K562 (cell line): ENCODE measurements around the gene MXRA7.

ENCODE experiments used
- EGR1 ChIP-seq: fragments of 450-650 bp; conservative IDR thresholded peaks from 2 replicates; pipeline ENCODE4 v1.6.1; 2017; ENCODE audit warnings: mild to moderate bottlenecking
- EP300 ChIP-seq: IDR thresholded peaks from 2 replicates; pipeline ENCODE4 v1.6.1; 2012; ENCODE audit warnings: low read length, improper control_type of control experiment
- EZH2 ChIP-seq: IDR thresholded peaks from 2 replicates; pipeline ENCODE4 v1.6.1; 2012; ENCODE audit warnings: low read depth, mild to moderate bottlenecking, inconsistent platforms, low read length, borderline replicate concordance
- MYNN ChIP-seq, 2 experiments: sonication (generic); formaldehyde crosslinking in 1 of 2; IDR thresholded peaks; 2 replicates each; pipeline versions ENCODE4 v1.5.0 to v1.6.1; 2016 to 2020; ENCODE audit warnings: antibody characterized with exemption in 1 of 2, missing genetic modification reagents in 1 of 2
- RBBP5 ChIP-seq: fragments of 200-600 bp; sonication (generic); IDR thresholded peaks from 2 replicates; pipeline ENCODE4 v1.6.1; 2012; ENCODE audit warnings: borderline replicate concordance, mild to moderate bottlenecking, low read length, control low read depth, inconsistent platforms; ENCODE audit not compliant: insufficient read depth, poor library complexity, severe bottlenecking
- USF1 ChIP-seq: sonication (generic); formaldehyde crosslinking; IDR thresholded peaks from 2 replicates; pipeline ENCODE4 v1.9.0; 2022; ENCODE audit warnings: mild to moderate bottlenecking, missing genetic modification reagents
- ZBTB40 ChIP-seq, 2 experiments: fragments of 450-650 bp in 1 of 2; sonication (generic) in 1 of 2; formaldehyde crosslinking in 1 of 2; IDR thresholded peaks; 2 replicates each; pipeline versions ENCODE4 v1.7.1 to v1.9.0; 2016 to 2022; ENCODE audit warnings: inconsistent platforms in 1 of 2, mild to moderate bottlenecking in 1 of 2, missing genetic modification reagents in 1 of 2
- ZZZ3 ChIP-seq: fragments of 450-650 bp; IDR thresholded peaks from 2 replicates; pipeline ENCODE4 v1.6.1; 2016; ENCODE audit warnings: antibody characterized with exemption, mild to moderate bottlenecking, moderate library complexity
- TF ChIP-seq, protein P1 (sequence below), 3 experiments: IDR thresholded peaks in 2 of 3; conservative IDR thresholded peaks in 1 of 3; 2 replicates each; pipeline ENCODE4 v1.5.1; 2011 to 2012; ENCODE audit warnings: low read length in 3 of 3, mild to moderate bottlenecking in 3 of 3, control low read depth in 2 of 3, improper control_type of control experiment in 1 of 3, inconsistent platforms in 1 of 3, low read depth in 1 of 3, mixed read lengths in 1 of 3, moderate library complexity in 1 of 3; ENCODE audit not compliant: insufficient read depth in 2 of 3
- TF ChIP-seq, protein P2 (sequence below): fragments of 450-650 bp; IDR thresholded peaks from 2 replicates; pipeline ENCODE4 v1.6.1; 2016; ENCODE audit warnings: borderline replicate concordance
- TF ChIP-seq, protein P3 (sequence below), 2 experiments: IDR thresholded peaks; 2 replicates each; pipeline ENCODE4 v1.6.1; 2012; ENCODE audit warnings: improper control_type of control experiment in 2 of 2, low read depth in 2 of 2, low read length in 2 of 2, borderline replicate concordance in 1 of 2
- TF ChIP-seq, protein P4 (sequence below): sonication (generic); formaldehyde crosslinking; IDR thresholded peaks from 2 replicates; pipeline ENCODE4 v1.8.0; 2022; ENCODE audit warnings: mild to moderate bottlenecking, missing genetic modification reagents
- TF ChIP-seq, protein P5 (sequence below): fragments of 450-650 bp; formaldehyde crosslinking; IDR thresholded peaks from 2 replicates; pipeline ENCODE4 v1.4.0; 2022; ENCODE audit warnings: missing genetic modification characterization

GRCh38 chr17:76654408-76654807 lies 56.4 kb downstream of the MXRA7 start:
- TF ChIP-seq RBBP5 (no peak), ZBTB40 (IDR thresholded peaks at IDR 0.05) (no peak), ZBTB40 (CRISPR knock-in tag; IDR thresholded peaks at IDR 0.05) (no peak), EZH2 (no peak), MYNN (IDR thresholded peaks at IDR 0.05) (no peak), MYNN (CRISPR knock-in tag; IDR thresholded peaks at IDR 0.05) (no peak), USF1 (CRISPR knock-in tag) (no peak), ZZZ3 (no peak), EP300 (no peak), EGR1 (no peak)
- TF ChIP-seq, protein P1, sequence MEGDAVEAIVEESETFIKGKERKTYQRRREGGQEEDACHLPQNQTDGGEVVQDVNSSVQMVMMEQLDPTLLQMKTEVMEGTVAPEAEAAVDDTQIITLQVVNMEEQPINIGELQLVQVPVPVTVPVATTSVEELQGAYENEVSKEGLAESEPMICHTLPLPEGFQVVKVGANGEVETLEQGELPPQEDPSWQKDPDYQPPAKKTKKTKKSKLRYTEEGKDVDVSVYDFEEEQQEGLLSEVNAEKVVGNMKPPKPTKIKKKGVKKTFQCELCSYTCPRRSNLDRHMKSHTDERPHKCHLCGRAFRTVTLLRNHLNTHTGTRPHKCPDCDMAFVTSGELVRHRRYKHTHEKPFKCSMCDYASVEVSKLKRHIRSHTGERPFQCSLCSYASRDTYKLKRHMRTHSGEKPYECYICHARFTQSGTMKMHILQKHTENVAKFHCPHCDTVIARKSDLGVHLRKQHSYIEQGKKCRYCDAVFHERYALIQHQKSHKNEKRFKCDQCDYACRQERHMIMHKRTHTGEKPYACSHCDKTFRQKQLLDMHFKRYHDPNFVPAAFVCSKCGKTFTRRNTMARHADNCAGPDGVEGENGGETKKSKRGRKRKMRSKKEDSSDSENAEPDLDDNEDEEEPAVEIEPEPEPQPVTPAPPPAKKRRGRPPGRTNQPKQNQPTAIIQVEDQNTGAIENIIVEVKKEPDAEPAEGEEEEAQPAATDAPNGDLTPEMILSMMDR (IDR thresholded peaks at IDR 0.05 in 2 of 3, conservative IDR thresholded peaks at IDR 0.05 in 1 of 3; ENCODE audit: insufficient read depth in 2 of 3, low read depth in 1 of 3, low read length in 3 of 3), result no peak
- TF ChIP-seq, protein P2, sequence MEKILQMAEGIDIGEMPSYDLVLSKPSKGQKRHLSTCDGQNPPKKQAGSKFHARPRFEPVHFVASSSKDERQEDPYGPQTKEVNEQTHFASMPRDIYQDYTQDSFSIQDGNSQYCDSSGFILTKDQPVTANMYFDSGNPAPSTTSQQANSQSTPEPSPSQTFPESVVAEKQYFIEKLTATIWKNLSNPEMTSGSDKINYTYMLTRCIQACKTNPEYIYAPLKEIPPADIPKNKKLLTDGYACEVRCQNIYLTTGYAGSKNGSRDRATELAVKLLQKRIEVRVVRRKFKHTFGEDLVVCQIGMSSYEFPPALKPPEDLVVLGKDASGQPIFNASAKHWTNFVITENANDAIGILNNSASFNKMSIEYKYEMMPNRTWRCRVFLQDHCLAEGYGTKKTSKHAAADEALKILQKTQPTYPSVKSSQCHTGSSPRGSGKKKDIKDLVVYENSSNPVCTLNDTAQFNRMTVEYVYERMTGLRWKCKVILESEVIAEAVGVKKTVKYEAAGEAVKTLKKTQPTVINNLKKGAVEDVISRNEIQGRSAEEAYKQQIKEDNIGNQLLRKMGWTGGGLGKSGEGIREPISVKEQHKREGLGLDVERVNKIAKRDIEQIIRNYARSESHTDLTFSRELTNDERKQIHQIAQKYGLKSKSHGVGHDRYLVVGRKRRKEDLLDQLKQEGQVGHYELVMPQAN, result no peak
- TF ChIP-seq, protein P3, sequence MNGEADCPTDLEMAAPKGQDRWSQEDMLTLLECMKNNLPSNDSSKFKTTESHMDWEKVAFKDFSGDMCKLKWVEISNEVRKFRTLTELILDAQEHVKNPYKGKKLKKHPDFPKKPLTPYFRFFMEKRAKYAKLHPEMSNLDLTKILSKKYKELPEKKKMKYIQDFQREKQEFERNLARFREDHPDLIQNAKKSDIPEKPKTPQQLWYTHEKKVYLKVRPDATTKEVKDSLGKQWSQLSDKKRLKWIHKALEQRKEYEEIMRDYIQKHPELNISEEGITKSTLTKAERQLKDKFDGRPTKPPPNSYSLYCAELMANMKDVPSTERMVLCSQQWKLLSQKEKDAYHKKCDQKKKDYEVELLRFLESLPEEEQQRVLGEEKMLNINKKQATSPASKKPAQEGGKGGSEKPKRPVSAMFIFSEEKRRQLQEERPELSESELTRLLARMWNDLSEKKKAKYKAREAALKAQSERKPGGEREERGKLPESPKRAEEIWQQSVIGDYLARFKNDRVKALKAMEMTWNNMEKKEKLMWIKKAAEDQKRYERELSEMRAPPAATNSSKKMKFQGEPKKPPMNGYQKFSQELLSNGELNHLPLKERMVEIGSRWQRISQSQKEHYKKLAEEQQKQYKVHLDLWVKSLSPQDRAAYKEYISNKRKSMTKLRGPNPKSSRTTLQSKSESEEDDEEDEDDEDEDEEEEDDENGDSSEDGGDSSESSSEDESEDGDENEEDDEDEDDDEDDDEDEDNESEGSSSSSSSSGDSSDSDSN (IDR thresholded peaks at IDR 0.05; ENCODE audit: borderline replicate concordance in 1 of 2, low read depth in 2 of 2, low read length in 2 of 2), result no peak
- TF ChIP-seq, protein P4, sequence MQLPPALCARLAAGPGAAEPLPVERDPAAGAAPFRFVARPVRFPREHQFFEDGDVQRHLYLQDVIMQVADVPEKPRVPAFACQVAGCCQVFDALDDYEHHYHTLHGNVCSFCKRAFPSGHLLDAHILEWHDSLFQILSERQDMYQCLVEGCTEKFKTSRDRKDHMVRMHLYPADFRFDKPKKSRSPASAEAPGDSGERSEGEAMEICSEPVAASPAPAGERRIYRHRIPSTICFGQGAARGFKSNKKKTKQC (CRISPR knock-in tag), result no peak
- TF ChIP-seq, protein P5, sequence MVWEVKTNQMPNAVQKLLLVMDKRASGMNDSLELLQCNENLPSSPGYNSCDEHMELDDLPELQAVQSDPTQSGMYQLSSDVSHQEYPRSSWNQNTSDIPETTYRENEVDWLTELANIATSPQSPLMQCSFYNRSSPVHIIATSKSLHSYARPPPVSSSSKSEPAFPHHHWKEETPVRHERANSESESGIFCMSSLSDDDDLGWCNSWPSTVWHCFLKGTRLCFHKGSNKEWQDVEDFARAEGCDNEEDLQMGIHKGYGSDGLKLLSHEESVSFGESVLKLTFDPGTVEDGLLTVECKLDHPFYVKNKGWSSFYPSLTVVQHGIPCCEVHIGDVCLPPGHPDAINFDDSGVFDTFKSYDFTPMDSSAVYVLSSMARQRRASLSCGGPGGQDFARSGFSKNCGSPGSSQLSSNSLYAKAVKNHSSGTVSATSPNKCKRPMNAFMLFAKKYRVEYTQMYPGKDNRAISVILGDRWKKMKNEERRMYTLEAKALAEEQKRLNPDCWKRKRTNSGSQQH (CRISPR knock-in tag), result no peak
